Kidney (tissue), 14 donors: ENCODE measurements around the gene TSPAN12. TPM values are rescaled to one million over a fixed set of nuclear protein-coding genes. Genes with fewer than 3 reads are reported as not detected.

Experiments
- DNase-seq, 5 donors: peaks; one replicate each; pipeline ENCODE4 v3.0.0-alpha.2; 2013 to 2020
- FAIRE-seq: peaks from 2 replicates; lab custom pipeline; 2012; peaks lifted over from hg19 to GRCh38; lab: Jason Lieb, UNC
- H3K27ac ChIP-seq, 2 donors: one replicate each; pipeline ENCODE4 v1.7.0; 2013; ENCODE audit warnings: low read depth in 2 of 2, low read length in 2 of 2, inconsistent platforms in 1 of 2
- H3K27me3 ChIP-seq: one replicate; pipeline ENCODE4 v1.7.1; 2013; ENCODE audit warnings: low read length, inconsistent platforms; ENCODE audit not compliant: control insufficient read depth, insufficient read depth
- H3K36me3 ChIP-seq, 3 donors: one replicate each; pipeline versions ENCODE4 v1.7.0 to v1.7.1; 2013; ENCODE audit warnings: low read length in 3 of 3, control low read depth in 1 of 3, inconsistent platforms in 1 of 3; ENCODE audit not compliant: insufficient read depth in 3 of 3, control insufficient read depth in 2 of 3
- H3K4me1 ChIP-seq, 3 donors: one replicate each; pipeline versions ENCODE4 v1.7.0 to v1.7.1; 2013; ENCODE audit warnings: low read length in 3 of 3, inconsistent platforms in 1 of 3, low read depth in 1 of 3; ENCODE audit not compliant: control insufficient read depth in 2 of 3, insufficient read depth in 2 of 3
- H3K4me3 ChIP-seq, 3 donors: one replicate each; pipeline versions ENCODE4 v1.7.0 to v1.8.1; 2013; ENCODE audit warnings: low read length in 3 of 3, control low read depth in 1 of 3, inconsistent platforms in 1 of 3
- H3K9ac ChIP-seq, 3 donors: one replicate each; pipeline versions ENCODE4 v1.7.0 to v1.7.1; 2013; ENCODE audit warnings: low read length in 3 of 3, control low read depth in 1 of 3, inconsistent platforms in 1 of 3
- H3K9me3 ChIP-seq, 3 donors: one replicate each; pipeline versions ENCODE4 v1.7.0 to v1.7.1; 2013; ENCODE audit warnings: low read length in 3 of 3, control low read depth in 1 of 3, inconsistent platforms in 1 of 3; ENCODE audit not compliant: control insufficient read depth in 2 of 3, insufficient read depth in 1 of 3
- CTCF ChIP-seq: IDR thresholded peaks from 3 replicates; pipeline ENCODE4 v1.5.1; 2012; ENCODE audit warnings: mild to moderate bottlenecking, moderate library complexity, borderline replicate concordance; ENCODE audit not compliant: insufficient read depth; ENCODE audit errors: extremely low read depth
- intact Hi-C: fragments of 100-400 bp; cut with DNase I; formaldehyde crosslinking; loops from one replicate; pipeline ENCODE4 v1.11.1; 2022
- polyA plus RNA-seq: library from polyadenylated mRNA; stranded (reverse); fragments of 350-450 nt; fragmentation: Illumina TruSeq; extraction: RNeasy Lipid Tissue Mini Kit (QIAGEN cat#74804); gene quantifications from one replicate; pipeline ENCODE4 v1.2.3, GENCODE V29; 2014; ENCODE audit warnings: low read depth, low replicate concordance; ENCODE audit not compliant: insufficient read depth
- total RNA-seq: library from RNA; stranded (reverse); fragmentation: NEBNext Ultra II Directional; extraction: Animal tissue kit (Norgen Biotek cat#: 25700); gene quantifications from one replicate; pipeline ENCODE4 v1.2.1, GENCODE V29; 2021
- donor health status: control.
- donor health status: control.
- donor health status: control.
- donor health status: control.
- donor health status: control.
- donor health status: DM: yes; HTN: yes; CAD: no.
- donor health status: Normal renal cell carcinoma (clear cell type).

TSPAN12 gene
- total and polyA plus RNA-seq, 2 donors from 2014 or later: 44.2 to 76.5 TPM

GRCh38 chr7:120836556-120837115, 21.3 kb downstream of the TSPAN12 start:
- Histone ChIP-seq H3K4me1 (peaks cover 0 to 39% (median 2%) of the 10 kb centered on the region in 3 donors), H3K9ac (no peak overlapping the region), H3K36me3 (peaks cover 0 to 6% (median 2%) of the 10 kb centered on the region in 3 donors), H3K4me3 (no peak overlapping the region), H3K27ac (no peak overlapping the region), H3K27me3 (no peaks in the 10 kb centered on the region), H3K9me3 (no peaks in the 10 kb centered on the region)
- DNase-seq (no peak), FAIRE-seq (no peak)
- intact Hi-C loops: no loop called here
- no peak for TF ChIP-seq CTCF

- no peak overlapping the region for H3K4me3 ChIP-seq
- DNase-seq (no peak), FAIRE-seq (no peak)
- TF ChIP-seq CTCF: no peak
- peaks cover 4 to 8% (median 4%) of the 10 kb centered on the region in 3 donors for H3K36me3 ChIP-seq
- H3K27me3 ChIP-seq: no peaks in the 10 kb centered on the region
- peaks cover 0 to 23% (median 2%) of the 10 kb centered on the region in 3 donors for H3K4me1 ChIP-seq
- no peak overlapping the region for H3K9ac ChIP-seq
- H3K27ac ChIP-seq: no peak overlapping the region
- intact Hi-C loops: no loop called here
- peaks cover 0 to 7% (median 0%) of the 10 kb centered on the region in 3 donors for H3K9me3 ChIP-seq
Observed at GRCh38 chr7:120834726-120835125, 23.2 kb downstream of the TSPAN12 start.

- no peak for TF ChIP-seq CTCF
- DNase-seq (no peak), FAIRE-seq (no peak)
- no peaks in the 10 kb centered on the region for H3K27me3 ChIP-seq
- peaks cover 4 to 8% (median 4%) of the 10 kb centered on the region in 3 donors for H3K36me3 ChIP-seq
- no peak overlapping the region for H3K4me3 ChIP-seq
- peaks cover 0 to 7% (median 0%) of the 10 kb centered on the region in 3 donors for H3K9me3 ChIP-seq
- no peak overlapping the region for H3K9ac ChIP-seq
- intact Hi-C loops: no loop called here
- H3K4me1 ChIP-seq: peaks cover 0 to 14% (median 2%) of the 10 kb centered on the region in 3 donors
- H3K27ac ChIP-seq: no peak overlapping the region
Observed at GRCh38 chr7:120833546-120833945, 24.4 kb downstream of the TSPAN12 start.

DNA sequence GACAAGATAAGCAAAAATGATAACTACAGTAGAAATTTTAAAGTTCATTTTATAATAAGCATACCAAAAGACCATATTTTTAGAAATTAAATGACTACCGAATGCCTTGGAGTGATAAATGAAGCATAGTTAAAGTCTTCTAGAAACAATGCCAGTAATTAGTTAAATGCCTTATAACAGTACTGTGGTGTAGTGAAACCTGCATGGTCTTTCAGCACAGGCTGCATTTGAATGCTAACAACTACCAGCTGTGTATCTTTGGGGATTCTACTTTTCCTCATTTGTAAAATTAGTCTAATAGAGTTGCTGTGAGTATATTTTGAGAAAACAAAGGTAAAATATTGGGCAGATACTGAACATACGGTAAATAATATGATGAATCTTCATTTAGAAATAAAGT, 25.1 kb downstream of the TSPAN12 start:
- H3K36me3 ChIP-seq: peaks cover 4 to 8% (median 4%) of the 10 kb centered on the region in 3 donors
- H3K4me1 ChIP-seq: peaks cover 0 to 15% (median 2%) of the 10 kb centered on the region in 3 donors
- H3K27ac ChIP-seq: no peak overlapping the region
- FAIRE-seq (no peak), DNase-seq (no peak)
- H3K4me3 ChIP-seq: no peak overlapping the region
- H3K9me3 ChIP-seq: peaks cover 0 to 7% (median 0%) of the 10 kb centered on the region in 3 donors
- no peaks in the 10 kb centered on the region for H3K27me3 ChIP-seq
- intact Hi-C loops: no loop called here
- no peak overlapping the region for H3K9ac ChIP-seq
- no peak for TF ChIP-seq CTCF
